HG02938 (cell line): ENCODE data around the gene FAM171A1.
"Not testable (repeated sequence)": the region's sequence is repeated elsewhere in the genome, so short reads cannot be mapped to it uniquely, and the experiment has no call there.

Experiments
- ATAC-seq: cut with Tn5 transposase; IDR thresholded peaks from one replicate; pipeline ENCODE4 v1.9.1; 2021; ENCODE audit warnings: mild to moderate bottlenecking, moderate library complexity; ENCODE audit not compliant: unreplicated experiment

FAM171A1 gene

GRCh38 chr10:15370856-15371701, at the start of gene FAM171A1:
TSS of gene FAM171A1 (minus strand) at chr10:15371289. CDS start at chr10:15371052, 237 bp downstream.
- ATAC-seq, result no peak

GRCh38 chr10:15420858-15421257, 49.8 kb upstream of the FAM171A1 start:
- no peak for ATAC-seq

GRCh38 chr10:15419279-15419874, 48.3 kb upstream of the FAM171A1 start:
- no peak for ATAC-seq

GRCh38 chr10:15416034-15416433, 44.9 kb upstream of the FAM171A1 start:
- no peak for ATAC-seq

GRCh38 chr10:15411010-15411409, 39.9 kb upstream of the FAM171A1 start:
- no peak for ATAC-seq

GRCh38 chr10:15409350-15409749, 38.3 kb upstream of the FAM171A1 start:
- not testable (repeated sequence) for ATAC-seq

GRCh38 chr10:15408557-15408956, 37.5 kb upstream of the FAM171A1 start:
- no peak for ATAC-seq

- ATAC-seq, result no peak
Measured at GRCh38 chr10:15405319-15405718, 34.2 kb upstream of the FAM171A1 start.

- ATAC-seq, result no peak
Measured at GRCh38 chr10:15401382-15401781, 30.3 kb upstream of the FAM171A1 start.

GRCh38 chr10:15400461-15400860, 29.4 kb upstream of the FAM171A1 start:
- ATAC-seq, result not testable (repeated sequence)

GRCh38 chr10:15399060-15399661, 28.1 kb upstream of the FAM171A1 start:
- no peak for ATAC-seq

- ATAC-seq, result no peak
Measured at GRCh38 chr10:15395935-15396334, 24.8 kb upstream of the FAM171A1 start.

GRCh38 chr10:15393139-15393825, 22.2 kb upstream of the FAM171A1 start:
- ATAC-seq, result no peak

- no peak for ATAC-seq
Measured at GRCh38 chr10:15391491-15391890, 20.4 kb upstream of the FAM171A1 start.

- not testable (repeated sequence) for ATAC-seq
Measured at GRCh38 chr10:15388172-15388571, 17.1 kb upstream of the FAM171A1 start.

- no peak for ATAC-seq
Measured at GRCh38 chr10:15387021-15387420, 15.9 kb upstream of the FAM171A1 start.

GRCh38 chr10:15385552-15386455, 14.7 kb upstream of the FAM171A1 start:
- no peak for ATAC-seq

GRCh38 chr10:15381420-15381819, 10.3 kb upstream of the FAM171A1 start:
- no peak for ATAC-seq

- no peak for ATAC-seq
Measured at GRCh38 chr10:15379078-15379477, 8.0 kb upstream of the FAM171A1 start.

GRCh38 chr10:15378569-15378968, 7.5 kb upstream of the FAM171A1 start:
- no peak for ATAC-seq
